ENCODE results near the gene NONO. TPM values are rescaled to one million over a fixed set of nuclear protein-coding genes. Genes with fewer than 3 reads are reported as not detected.

The NONO gene
- polyA plus RNA-seq, 1 of the 3 experiments (the other 2 are of a cell fraction): 288 TPM

DNA sequence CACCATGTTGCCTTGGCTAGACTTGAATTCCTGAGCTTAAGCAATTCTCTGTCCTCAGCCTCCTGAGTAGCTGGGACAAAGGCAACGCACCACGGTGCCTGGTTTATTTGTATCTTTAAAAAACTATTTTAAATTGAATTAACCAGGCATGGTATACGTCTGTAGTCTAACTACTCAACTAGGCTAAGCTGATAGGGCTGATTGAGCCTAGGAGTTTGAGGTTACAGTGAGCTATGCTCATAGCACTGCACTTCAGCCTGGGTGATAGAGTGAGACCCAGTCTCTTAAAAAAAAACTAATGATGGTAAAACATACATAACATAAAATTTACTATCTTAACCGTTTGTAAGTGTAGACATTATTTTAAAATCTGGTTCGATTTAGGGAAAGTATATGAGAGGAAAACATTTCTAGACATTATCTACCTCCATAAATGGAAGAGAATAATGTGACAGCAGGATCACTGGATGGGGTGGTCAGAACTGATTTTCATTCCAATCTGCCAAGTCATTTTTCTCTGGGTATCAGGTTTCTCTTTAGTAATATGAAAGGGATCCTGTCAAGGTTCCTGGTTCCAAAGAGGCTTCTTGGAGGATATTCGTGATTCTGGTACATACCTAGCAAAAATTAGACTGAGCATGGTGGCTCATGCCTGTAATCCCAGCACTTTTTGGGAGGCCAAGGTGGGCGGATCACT is 9.4 kb downstream of the NONO start (continued):
- TF ChIP-seq REST (IDR thresholded peaks at IDR 0.05; ENCODE audit: low read depth, low read length): no peak

DNA sequence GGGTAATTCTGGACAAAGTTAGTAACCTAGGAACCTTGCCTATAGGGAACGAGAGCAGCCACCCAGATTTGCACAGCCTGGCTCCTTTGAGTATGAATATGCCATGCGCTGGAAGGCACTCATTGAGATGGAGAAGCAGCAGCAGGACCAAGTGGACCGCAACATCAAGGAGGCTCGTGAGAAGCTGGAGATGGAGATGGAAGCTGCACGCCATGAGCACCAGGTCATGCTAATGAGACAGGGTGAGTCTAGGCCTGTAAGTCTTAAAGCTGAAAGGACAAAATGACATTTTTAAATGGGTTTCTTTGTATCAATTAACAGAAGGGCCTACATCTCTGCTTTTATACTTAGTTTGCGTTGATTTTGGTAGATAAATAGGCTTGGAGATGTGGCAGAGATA is 13.4 kb downstream of the NONO start:
- CTCF ChIA-PET: interaction anchor here (0.8 to 1.6 kb wide), 2 partner anchors 13 to 43 kb away, joined by 3 to 5 read pairs; partner anchors contain the start of genes NONO and ZMYM3
- POLR2A ChIA-PET: no interaction called here
- 97% methylated on average over 6 of the region's 6 CpGs for WGBS (ENCODE audit: low lambda C conversion rate)

More for the DNA sequence above, 13.4 kb downstream of the NONO start:
- H2AFZ ChIP-seq (ENCODE audit: low read depth): no peak overlapping the region
- TF ChIP-seq CHD2 (IDR thresholded peaks at IDR 0.05; ENCODE audit: low read length, partially characterized antibody): no peak
- no peak for TF ChIP-seq FOSL2 (IDR thresholded peaks at IDR 0.05; ENCODE audit: borderline replicate concordance, low read depth)
- TF ChIP-seq TEAD4 (IDR thresholded peaks at IDR 0.05; ENCODE audit: borderline replicate concordance, insufficient read depth): no peak
- TF ChIP-seq JUND (IDR thresholded peaks at IDR 0.05): no peak
- TF ChIP-seq, protein P1, sequence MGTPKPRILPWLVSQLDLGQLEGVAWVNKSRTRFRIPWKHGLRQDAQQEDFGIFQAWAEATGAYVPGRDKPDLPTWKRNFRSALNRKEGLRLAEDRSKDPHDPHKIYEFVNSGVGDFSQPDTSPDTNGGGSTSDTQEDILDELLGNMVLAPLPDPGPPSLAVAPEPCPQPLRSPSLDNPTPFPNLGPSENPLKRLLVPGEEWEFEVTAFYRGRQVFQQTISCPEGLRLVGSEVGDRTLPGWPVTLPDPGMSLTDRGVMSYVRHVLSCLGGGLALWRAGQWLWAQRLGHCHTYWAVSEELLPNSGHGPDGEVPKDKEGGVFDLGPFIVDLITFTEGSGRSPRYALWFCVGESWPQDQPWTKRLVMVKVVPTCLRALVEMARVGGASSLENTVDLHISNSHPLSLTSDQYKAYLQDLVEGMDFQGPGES (IDR thresholded peaks at IDR 0.05; ENCODE audit: low read depth, low read length): no peak
- no peak for TF ChIP-seq REST (IDR thresholded peaks at IDR 0.05; ENCODE audit: low read depth, low read length)
- no peaks in the 10 kb centered on the region for H3K9me3 ChIP-seq
- peaks cover 35% of the 10 kb centered on the region for H4K20me1 ChIP-seq (ENCODE audit: insufficient read depth)
- H3K79me2 ChIP-seq (ENCODE audit: insufficient read depth): peaks cover 30% of the 10 kb centered on the region
- no peak overlapping the region for H3K27ac ChIP-seq (ENCODE audit: low read depth in 2 of 2, low read length in 1 of 2)
- DNase-seq: no peak
- no peak overlapping the region for H3K9ac ChIP-seq
- H3K27me3 ChIP-seq (ENCODE audit: insufficient read depth): no peaks in the 10 kb centered on the region
- H3K9me2 ChIP-seq: no peaks in the 10 kb centered on the region
- H3K4me2 ChIP-seq: no peak overlapping the region
- H3K36me3 ChIP-seq (replicated peaks in 1 of 2; ENCODE audit: control insufficient read depth in 1 of 2, insufficient read depth in 2 of 2, low read length in 1 of 2): peaks cover 58 to 88% of the 10 kb centered on the region in 2 experiments
- peaks cover 72% of the 10 kb centered on the region for H3F3A ChIP-seq (replicated peaks; ENCODE audit: insufficient read depth)
- H3K4me3 ChIP-seq (ENCODE audit: low read depth in 2 of 2, low read length in 1 of 2): no peak overlapping the region
- H3K4me1 ChIP-seq (ENCODE audit: control insufficient read depth in 1 of 2, insufficient read depth in 2 of 2, low read depth in 1 of 2, low read length in 1 of 2): peaks cover 0 to 13% of the 10 kb centered on the region in 2 experiments; a peak in 1 of 4 replicates

Data from SK-N-SH (cell line).